GM18907 (cell line): ENCODE measurements around the gene TOMM70.
"Not testable (repeated sequence)": the region's sequence is repeated elsewhere in the genome, so short reads cannot be mapped to it uniquely, and the experiment has no call there.

Experiments
- ATAC-seq: cut with Tn5 transposase; IDR thresholded peaks from one replicate; pipeline ENCODE4 v1.9.1; 2021; ENCODE audit warnings: mild to moderate bottlenecking, moderate library complexity; ENCODE audit not compliant: unreplicated experiment

TOMM70 gene

GRCh38 chr3:100329800-100330489 is 70.9 kb downstream of the TOMM70 start:
- no peak for ATAC-seq

- not testable (repeated sequence) for ATAC-seq
These were observed 73.5 kb downstream of the TOMM70 start for GRCh38 chr3:100327377-100327776.

GRCh38 chr3:100325827-100326226 is 75.1 kb downstream of the TOMM70 start:
- ATAC-seq = no peak

- ATAC-seq = no peak
These were observed 76.8 kb downstream of the TOMM70 start for GRCh38 chr3:100324044-100324443.

- no peak for ATAC-seq
These were observed 80.9 kb downstream of the TOMM70 start for GRCh38 chr3:100319951-100320350.

GRCh38 chr3:100317912-100318311 is 83.0 kb downstream of the TOMM70 start:
- peak; percentile 71 for ATAC-seq

- peak; percentile 74 for ATAC-seq
These were observed 84.2 kb downstream of the TOMM70 start for GRCh38 chr3:100316641-100317069.
